Astrocyte of the cerebellum (primary cell): ENCODE results near the gene TMEM270.

Experiments
- DNase-seq: peaks from one replicate; pipeline ENCODE4 v3.0.0-alpha.2; 2011; ENCODE audit warnings: low read depth
- H3K4me3 ChIP-seq: 2 replicates; pipeline ENCODE4 v1.5.1; 2011; ENCODE audit warnings: mild to moderate bottlenecking, low read depth, low read length, moderate library complexity
- in situ Hi-C: cut with HindIII; loops from 2 replicates; pipeline ENCODE4 v1.10.0; 2017; ENCODE audit warnings: low sequenced_read_pairs
- TF ChIP-seq, protein P1 (sequence below): IDR thresholded peaks from 2 replicates; pipeline ENCODE4 v1.5.1; 2012; ENCODE audit warnings: low read length, low read depth, moderate library complexity, mild to moderate bottlenecking; ENCODE audit errors: missing control alignments

The TMEM270 gene

DNA sequence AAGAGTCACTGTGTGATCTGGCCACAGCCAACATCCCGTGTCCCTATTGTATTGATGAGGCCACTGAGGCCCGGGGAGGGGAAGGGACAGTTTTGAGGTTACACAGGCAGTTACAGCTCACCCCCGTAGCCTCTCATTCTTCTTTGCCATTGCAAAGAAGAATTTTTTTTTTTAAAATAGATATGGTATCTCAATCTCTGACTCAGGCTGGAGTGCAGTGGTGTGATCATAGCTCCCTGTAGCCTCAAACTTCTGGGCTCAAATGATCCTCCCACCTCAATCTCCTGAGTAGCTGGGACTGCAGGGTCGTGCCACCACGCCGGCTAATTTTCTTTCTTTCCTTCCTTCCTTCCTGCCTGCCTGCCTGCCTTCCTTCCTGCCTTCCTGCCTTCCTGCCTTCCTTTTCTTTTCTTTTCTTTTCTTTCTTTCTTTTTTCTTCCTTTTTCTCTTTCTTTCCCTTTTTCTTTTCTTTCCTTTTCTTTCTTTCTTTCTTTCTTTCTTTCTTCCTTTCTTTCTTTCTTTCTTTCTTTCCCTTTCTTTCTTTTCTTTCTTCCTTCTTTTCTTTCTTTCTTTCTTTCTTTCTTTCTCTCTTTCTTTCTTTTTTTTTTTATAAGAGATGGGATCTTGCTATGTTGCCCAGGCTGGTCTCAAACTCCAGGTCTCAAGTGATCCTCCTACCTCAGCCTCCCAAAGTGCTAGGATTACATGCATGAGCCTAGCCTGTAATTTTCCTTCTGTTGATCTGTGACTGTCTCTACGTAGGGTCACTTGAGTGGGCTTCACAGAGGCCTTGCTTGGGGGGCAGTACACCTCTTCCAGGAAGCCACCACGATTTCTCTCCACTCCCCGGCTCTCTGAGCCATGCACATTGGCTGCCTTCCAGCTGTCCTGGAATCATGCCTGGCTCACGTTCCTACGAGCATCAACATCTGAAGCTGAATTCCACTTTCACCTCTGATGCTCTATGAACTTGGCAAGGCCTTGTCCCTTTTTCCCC is 31.3 kb downstream of the TMEM270 start:
- in situ Hi-C loops: no loop called here
- no peak overlapping the region for H3K4me3 ChIP-seq
- TF ChIP-seq, protein P1, sequence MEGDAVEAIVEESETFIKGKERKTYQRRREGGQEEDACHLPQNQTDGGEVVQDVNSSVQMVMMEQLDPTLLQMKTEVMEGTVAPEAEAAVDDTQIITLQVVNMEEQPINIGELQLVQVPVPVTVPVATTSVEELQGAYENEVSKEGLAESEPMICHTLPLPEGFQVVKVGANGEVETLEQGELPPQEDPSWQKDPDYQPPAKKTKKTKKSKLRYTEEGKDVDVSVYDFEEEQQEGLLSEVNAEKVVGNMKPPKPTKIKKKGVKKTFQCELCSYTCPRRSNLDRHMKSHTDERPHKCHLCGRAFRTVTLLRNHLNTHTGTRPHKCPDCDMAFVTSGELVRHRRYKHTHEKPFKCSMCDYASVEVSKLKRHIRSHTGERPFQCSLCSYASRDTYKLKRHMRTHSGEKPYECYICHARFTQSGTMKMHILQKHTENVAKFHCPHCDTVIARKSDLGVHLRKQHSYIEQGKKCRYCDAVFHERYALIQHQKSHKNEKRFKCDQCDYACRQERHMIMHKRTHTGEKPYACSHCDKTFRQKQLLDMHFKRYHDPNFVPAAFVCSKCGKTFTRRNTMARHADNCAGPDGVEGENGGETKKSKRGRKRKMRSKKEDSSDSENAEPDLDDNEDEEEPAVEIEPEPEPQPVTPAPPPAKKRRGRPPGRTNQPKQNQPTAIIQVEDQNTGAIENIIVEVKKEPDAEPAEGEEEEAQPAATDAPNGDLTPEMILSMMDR: no peak
- no peak for DNase-seq

DNA sequence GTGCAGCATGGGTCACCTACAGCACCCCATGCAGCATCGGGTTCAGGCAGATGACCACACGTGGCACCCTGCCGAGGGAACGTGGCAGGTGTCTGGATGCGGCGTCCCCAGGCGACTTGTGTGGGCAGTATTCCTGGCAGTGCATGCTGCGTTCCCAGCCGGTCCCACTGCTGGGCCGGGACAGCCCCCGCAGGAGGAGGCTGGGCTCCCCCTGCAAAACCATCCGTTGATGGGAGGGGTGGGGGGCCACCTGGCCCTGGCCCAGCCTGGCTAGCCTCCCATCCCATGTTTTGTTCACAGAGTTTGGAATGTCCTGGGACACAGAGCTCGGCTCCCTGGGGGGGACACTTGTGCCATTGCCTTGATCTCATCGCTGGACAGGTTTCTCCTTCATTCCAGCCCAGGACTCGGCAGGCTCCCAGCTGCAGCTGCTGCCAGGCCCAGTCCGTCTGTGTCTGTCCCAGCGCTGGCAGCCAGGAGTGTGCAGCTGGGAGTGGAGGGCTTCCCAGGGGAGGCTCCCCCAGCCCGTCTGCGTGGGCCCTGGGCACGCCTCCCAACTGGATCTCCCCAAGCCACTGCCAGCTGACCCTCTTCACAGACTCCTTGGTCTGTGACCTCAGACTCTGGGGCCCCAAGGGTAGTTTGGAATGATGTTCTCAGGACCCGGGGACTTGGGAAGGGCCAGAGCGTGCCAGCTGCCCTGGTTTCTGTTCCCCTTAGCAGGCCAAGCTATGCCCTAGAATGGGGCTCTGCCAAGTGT is 32.6 kb downstream of the TMEM270 start:
- in situ Hi-C loops: no loop called here
- TF ChIP-seq, protein P1: no peak
- H3K4me3 ChIP-seq: no peak overlapping the region
- DNase-seq: no peak

DNA sequence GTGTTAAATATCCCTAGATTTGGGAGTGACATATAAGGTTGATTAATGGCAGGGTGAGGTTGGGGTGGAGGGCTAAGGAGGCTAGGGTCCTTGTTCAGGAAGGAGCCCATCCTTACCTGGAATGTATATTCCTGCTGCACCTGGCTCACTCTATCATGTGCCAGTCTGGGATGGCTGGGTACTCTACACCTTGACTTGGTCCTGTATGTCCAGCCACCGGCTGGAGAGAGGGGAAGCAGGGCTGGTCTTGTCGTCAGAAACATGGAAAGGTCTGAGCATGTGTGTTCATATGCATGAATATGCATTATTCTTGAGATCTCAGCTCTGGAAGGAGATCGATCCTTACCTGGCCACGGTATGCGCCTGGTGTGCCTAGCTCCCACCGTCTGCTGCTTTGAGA is 33.2 kb downstream of the TMEM270 start:
- in situ Hi-C loops: no loop called here
- TF ChIP-seq, protein P1: no peak
- H3K4me3 ChIP-seq: no peak overlapping the region
- DNase-seq: no peak

DNA sequence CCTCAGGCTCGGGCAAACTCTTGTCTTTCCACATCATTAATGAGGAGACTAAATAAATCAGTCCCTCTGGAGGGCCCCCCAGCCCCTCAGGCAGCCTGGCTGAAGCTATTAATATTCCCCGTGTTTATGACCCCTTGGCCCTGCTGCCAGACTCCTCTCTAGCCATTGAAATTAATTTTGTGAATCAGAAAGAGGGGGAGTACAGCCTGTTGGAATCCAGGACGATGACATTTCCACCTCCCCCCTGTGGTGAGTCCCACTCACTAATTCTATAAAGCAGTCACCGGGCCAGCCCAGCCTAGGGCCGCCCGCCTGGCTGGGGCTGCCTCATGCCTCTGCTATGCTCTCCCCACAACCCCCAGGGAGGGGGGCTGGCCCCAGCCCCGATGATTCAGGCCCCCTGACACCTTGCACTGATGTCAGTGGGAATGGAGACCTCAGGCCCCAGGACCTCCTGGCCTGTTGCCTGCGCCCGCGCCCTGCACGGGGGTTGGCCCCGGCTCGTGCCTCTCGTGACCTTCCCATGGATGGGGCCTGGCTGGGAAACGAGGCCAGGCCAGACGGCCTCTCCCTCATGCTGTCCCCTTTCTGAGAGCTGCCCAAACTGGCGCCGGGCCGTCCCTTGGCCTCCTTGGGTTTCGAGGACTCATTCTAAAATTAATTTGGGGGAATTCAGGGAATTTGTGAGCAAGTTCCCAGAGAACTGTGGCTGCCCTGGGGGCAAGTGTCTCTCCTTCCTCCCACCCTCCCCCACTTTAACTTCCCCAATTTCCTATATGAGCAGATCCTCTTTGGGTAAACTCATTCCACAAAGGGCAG is 34.0 kb downstream of the TMEM270 start:
- TF ChIP-seq, protein P1: no peak
- no peak overlapping the region for H3K4me3 ChIP-seq
- DNase-seq: peak; percentile 89
- in situ Hi-C loops: no loop called here

DNA sequence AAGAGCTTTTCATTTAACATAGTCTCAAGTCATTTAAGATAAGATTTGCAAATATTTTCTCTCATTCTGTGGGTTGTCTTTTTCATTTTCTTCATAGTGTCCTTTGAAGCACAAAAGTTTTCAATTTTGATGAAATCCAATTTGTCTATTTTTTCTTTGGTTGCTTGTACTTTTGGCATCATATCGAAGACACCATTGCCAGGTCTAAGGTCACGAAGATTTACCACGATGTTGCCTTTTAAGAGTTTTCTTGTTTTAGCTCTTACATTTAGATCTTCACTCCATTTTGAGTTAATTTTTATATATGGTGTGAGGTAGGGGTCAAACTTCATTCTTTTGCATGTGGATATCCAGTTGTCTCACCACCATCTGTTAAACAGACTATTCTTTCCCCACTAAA is 34.7 kb downstream of the TMEM270 start:
- in situ Hi-C loops: no loop called here
- DNase-seq: no peak
- H3K4me3 ChIP-seq: no peak overlapping the region
- TF ChIP-seq, protein P1: no peak

DNA sequence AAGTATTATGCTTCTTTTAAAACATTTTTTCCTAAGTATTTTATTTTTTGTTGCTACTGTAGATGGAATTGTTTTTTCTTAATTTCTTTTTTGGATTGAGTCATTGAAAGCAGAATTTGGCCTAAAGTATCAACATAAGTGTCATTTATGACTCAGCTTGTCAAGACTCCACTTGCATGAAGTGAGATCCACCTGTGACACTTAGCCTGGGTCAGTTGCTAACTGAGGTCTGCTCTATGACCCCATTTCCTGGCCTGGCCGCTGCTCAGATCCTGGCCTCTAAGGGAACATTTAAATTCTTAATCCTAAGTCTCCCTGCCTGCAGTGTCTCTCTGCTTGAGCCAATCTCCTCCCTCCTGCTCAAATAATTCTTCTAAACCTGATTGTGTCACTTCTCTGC is 35.5 kb downstream of the TMEM270 start:
- TF ChIP-seq, protein P1: no peak
- DNase-seq: no peak
- no peak overlapping the region for H3K4me3 ChIP-seq
- in situ Hi-C loops: no loop called here
